SK-N-SH (cell line): Measurements from ENCODE around the gene ZBTB34.

Experiments
- EZH2phosphoT487 ChIP-seq: fragments of 200-600 bp; sonication (generic); IDR thresholded peaks from 2 replicates; pipeline ENCODE4 v1.6.1; 2017; ENCODE audit warnings: low read depth, mixed run types, mild to moderate bottlenecking, antibody characterized with exemption, moderate library complexity, borderline replicate concordance
- FOXM1 ChIP-seq: IDR thresholded peaks from 2 replicates; pipeline ENCODE4 v1.4.0; 2012; ENCODE audit warnings: low read depth, mild to moderate bottlenecking
- RAD21 ChIP-seq: IDR thresholded peaks from 2 replicates; pipeline ENCODE4 v1.6.1; 2012; ENCODE audit warnings: mild to moderate bottlenecking, low read length
- USF1 ChIP-seq: IDR thresholded peaks from 2 replicates; pipeline ENCODE4 v1.4.0; 2012; ENCODE audit warnings: low read depth, borderline replicate concordance
- TF ChIP-seq, protein P1 (sequence below): fragments of 200-600 bp; sonication (generic); IDR thresholded peaks from 2 replicates; pipeline ENCODE4 v1.6.1; 2017; ENCODE audit warnings: antibody characterized with exemption, mild to moderate bottlenecking, moderate library complexity
- TF ChIP-seq, protein P2 (sequence below): IDR thresholded peaks from 2 replicates; pipeline ENCODE4 v1.4.0; 2012; ENCODE audit warnings: low read depth
- TF ChIP-seq, protein P3 (sequence below): IDR thresholded peaks from 2 replicates; pipeline ENCODE4 v1.6.1; 2012; ENCODE audit warnings: mild to moderate bottlenecking, low read depth, low read length, moderate library complexity

DNA sequence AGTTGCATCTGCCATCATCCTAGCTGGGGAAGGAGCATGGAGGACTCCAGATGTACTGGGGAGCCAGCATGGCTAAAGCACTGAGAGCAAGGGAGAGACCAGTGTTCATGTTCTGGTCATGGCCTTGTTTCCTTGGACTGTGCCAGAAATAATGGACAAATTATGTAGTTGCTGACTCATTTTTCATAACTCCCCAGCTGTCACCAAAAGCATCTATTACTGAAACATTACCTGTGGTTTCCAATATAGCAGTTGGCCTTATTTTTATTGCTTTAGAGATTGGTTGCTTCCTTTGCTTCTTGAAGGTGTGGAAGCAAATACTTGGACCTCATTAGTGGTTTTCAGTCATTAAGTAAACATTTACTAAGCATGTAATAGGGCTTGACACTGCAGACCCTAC is 65.4 kb downstream of the ZBTB34 start:
- TF ChIP-seq, protein P1, sequence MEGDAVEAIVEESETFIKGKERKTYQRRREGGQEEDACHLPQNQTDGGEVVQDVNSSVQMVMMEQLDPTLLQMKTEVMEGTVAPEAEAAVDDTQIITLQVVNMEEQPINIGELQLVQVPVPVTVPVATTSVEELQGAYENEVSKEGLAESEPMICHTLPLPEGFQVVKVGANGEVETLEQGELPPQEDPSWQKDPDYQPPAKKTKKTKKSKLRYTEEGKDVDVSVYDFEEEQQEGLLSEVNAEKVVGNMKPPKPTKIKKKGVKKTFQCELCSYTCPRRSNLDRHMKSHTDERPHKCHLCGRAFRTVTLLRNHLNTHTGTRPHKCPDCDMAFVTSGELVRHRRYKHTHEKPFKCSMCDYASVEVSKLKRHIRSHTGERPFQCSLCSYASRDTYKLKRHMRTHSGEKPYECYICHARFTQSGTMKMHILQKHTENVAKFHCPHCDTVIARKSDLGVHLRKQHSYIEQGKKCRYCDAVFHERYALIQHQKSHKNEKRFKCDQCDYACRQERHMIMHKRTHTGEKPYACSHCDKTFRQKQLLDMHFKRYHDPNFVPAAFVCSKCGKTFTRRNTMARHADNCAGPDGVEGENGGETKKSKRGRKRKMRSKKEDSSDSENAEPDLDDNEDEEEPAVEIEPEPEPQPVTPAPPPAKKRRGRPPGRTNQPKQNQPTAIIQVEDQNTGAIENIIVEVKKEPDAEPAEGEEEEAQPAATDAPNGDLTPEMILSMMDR: no peak
- TF ChIP-seq, protein P2, sequence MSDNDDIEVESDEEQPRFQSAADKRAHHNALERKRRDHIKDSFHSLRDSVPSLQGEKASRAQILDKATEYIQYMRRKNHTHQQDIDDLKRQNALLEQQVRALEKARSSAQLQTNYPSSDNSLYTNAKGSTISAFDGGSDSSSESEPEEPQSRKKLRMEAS: no peak
- TF ChIP-seq EZH2phosphoT487 (no peak), RAD21 (no peak), USF1 (no peak), FOXM1 (no peak)
- TF ChIP-seq, protein P3, sequence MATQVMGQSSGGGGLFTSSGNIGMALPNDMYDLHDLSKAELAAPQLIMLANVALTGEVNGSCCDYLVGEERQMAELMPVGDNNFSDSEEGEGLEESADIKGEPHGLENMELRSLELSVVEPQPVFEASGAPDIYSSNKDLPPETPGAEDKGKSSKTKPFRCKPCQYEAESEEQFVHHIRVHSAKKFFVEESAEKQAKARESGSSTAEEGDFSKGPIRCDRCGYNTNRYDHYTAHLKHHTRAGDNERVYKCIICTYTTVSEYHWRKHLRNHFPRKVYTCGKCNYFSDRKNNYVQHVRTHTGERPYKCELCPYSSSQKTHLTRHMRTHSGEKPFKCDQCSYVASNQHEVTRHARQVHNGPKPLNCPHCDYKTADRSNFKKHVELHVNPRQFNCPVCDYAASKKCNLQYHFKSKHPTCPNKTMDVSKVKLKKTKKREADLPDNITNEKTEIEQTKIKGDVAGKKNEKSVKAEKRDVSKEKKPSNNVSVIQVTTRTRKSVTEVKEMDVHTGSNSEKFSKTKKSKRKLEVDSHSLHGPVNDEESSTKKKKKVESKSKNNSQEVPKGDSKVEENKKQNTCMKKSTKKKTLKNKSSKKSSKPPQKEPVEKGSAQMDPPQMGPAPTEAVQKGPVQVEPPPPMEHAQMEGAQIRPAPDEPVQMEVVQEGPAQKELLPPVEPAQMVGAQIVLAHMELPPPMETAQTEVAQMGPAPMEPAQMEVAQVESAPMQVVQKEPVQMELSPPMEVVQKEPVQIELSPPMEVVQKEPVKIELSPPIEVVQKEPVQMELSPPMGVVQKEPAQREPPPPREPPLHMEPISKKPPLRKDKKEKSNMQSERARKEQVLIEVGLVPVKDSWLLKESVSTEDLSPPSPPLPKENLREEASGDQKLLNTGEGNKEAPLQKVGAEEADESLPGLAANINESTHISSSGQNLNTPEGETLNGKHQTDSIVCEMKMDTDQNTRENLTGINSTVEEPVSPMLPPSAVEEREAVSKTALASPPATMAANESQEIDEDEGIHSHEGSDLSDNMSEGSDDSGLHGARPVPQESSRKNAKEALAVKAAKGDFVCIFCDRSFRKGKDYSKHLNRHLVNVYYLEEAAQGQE: no peak
